MCF 10A (cell line): Measurements from ENCODE around the gene EXOC4. TPM values are rescaled to one million over a fixed set of nuclear protein-coding genes. Genes with fewer than 3 reads are reported as not detected.
"Not testable (repeated sequence)": the region's sequence is repeated elsewhere in the genome, so short reads cannot be mapped to it uniquely, and the experiment has no call there.

Experiments used
- BruUV-seq: library from RNA; stranded (reverse); fragments of 400-500 nt; replicated peaks from 2 replicates; lab custom pipeline; 2021; lab: Mats Ljungman, UMichigan
- CTCF ChIA-PET: fragments of 300-600 bp; sonication (Branson Sonifier 250); formaldehyde crosslinking; extraction: SDS; loops from one replicate; lab custom pipeline; 2021; ENCODE audit warnings: antibody characterized with exemption, inconsistent platforms; lab: Yijun Ruan, JAX
- POLR2A ChIA-PET: fragments of 300-600, 350-650 bp; sonication (Branson Sonifier 250); formaldehyde crosslinking; extraction: SDS; loops from one replicate; lab custom pipeline; 2020; ENCODE audit warnings: antibody characterized with exemption, inconsistent platforms; lab: Yijun Ruan, JAX
- DNase-seq: peaks from one replicate; pipeline ENCODE4 v3.0.0-alpha.2; 2018; ENCODE audit not compliant: unreplicated experiment
- H3K27ac Mint-ChIP-seq: one replicate; pipeline ENCODE4 v1.8.0; 2022; ENCODE audit warnings: mild to moderate bottlenecking, low read depth, mixed read lengths; ENCODE audit not compliant: unreplicated experiment
- H3K27me3 Mint-ChIP-seq: one replicate; pipeline ENCODE4 v1.8.0; 2022; ENCODE audit warnings: mixed read lengths; ENCODE audit not compliant: insufficient read depth, unreplicated experiment
- H3K36me3 Mint-ChIP-seq: one replicate; pipeline ENCODE4 v1.8.0; 2022; ENCODE audit warnings: mild to moderate bottlenecking, moderate library complexity, mixed read lengths; ENCODE audit not compliant: insufficient read depth, unreplicated experiment
- H3K4me1 Mint-ChIP-seq: one replicate; pipeline ENCODE4 v1.8.0; 2022; ENCODE audit warnings: mixed read lengths; ENCODE audit not compliant: insufficient read depth, unreplicated experiment
- H3K4me3 Mint-ChIP-seq: one replicate; pipeline ENCODE4 v1.8.0; 2022; ENCODE audit warnings: mild to moderate bottlenecking, moderate library complexity, mixed read lengths; ENCODE audit not compliant: unreplicated experiment
- H3K9me3 Mint-ChIP-seq: one replicate; pipeline ENCODE4 v1.8.0; 2022; ENCODE audit warnings: mixed read lengths; ENCODE audit not compliant: unreplicated experiment
- CTCF ChIP-seq: fragments of 200-600 bp; IDR thresholded peaks from one replicate; pipeline ENCODE4 v1.8.0; 2022; ENCODE audit warnings: antibody characterized with exemption, mild to moderate bottlenecking; ENCODE audit not compliant: unreplicated experiment
- intact Hi-C: fragments of 100-400 bp; cut with micrococcal nuclease; formaldehyde crosslinking; loops from 2 replicates; pipeline ENCODE4 v1.14.1; 2022
- total RNA-seq: library from RNA; stranded (reverse); gene quantifications from 2 replicates; pipeline ENCODE4 v1.2.3, GENCODE V29; 2022

Gene EXOC4
- total RNA-seq, 1 experiment from 2014 or later: 105 TPM

- Mint-ChIP-seq H3K4me3 (no peak overlapping the region), H3K9me3 (peaks cover 8% of the 10 kb centered on the region), H3K27me3 (no peaks in the 10 kb centered on the region), H3K4me1 (peaks cover 6% of the 10 kb centered on the region), H3K27ac (no peak overlapping the region), H3K36me3 (peaks cover 22% of the 10 kb centered on the region)
- no peak for TF ChIP-seq CTCF
- BruUV-seq: no TSS peak
- no peak for DNase-seq
- ChIA-PET POLR2A (no interaction called here), CTCF (interaction anchor here (0.6 to 1.1 kb wide), 2 partner anchors 10 to 139 kb away, joined by 3 read pairs; no protein-coding TSS in a partner anchor)
- intact Hi-C loops: no loop called here
Observed at GRCh38 chr7:133274265-133274664, 21.4 kb downstream of the EXOC4 start.

GRCh38 chr7:133275008-133275407, 22.1 kb downstream of the EXOC4 start:
- intact Hi-C loops: no loop called here
- Mint-ChIP-seq H3K4me3 (no peak overlapping the region), H3K4me1 (peaks cover 6% of the 10 kb centered on the region), H3K9me3 (peaks cover 8% of the 10 kb centered on the region), H3K36me3 (peaks cover 23% of the 10 kb centered on the region), H3K27me3 (no peaks in the 10 kb centered on the region), H3K27ac (no peak overlapping the region)
- peak; percentile 25 for DNase-seq
- ChIA-PET CTCF (interaction anchor here (0.6 kb wide), 1 partner anchor 779 kb away, joined by 4 read pairs; no protein-coding TSS in a partner anchor), POLR2A (no interaction called here)
- BruUV-seq: no TSS peak
- TF ChIP-seq CTCF: peak; percentile 17

GRCh38 chr7:133275446-133276095, 22.7 kb downstream of the EXOC4 start:
- no TSS peak for BruUV-seq

GRCh38 chr7:133278975-133279374, 26.1 kb downstream of the EXOC4 start:
- H3K9me3 Mint-ChIP-seq, H3K4me3 Mint-ChIP-seq, intact Hi-C loops, DNase-seq, BruUV-seq, H3K27ac Mint-ChIP-seq, POLR2A ChIA-PET, H3K4me1 Mint-ChIP-seq, H3K27me3 Mint-ChIP-seq, CTCF ChIA-PET: not testable (repeated sequence)
- peaks cover 29% of the 10 kb centered on the region for H3K36me3 Mint-ChIP-seq

More at GRCh38 chr7:133275446-133276095, 22.7 kb downstream of the EXOC4 start:
- H3K9me3 Mint-ChIP-seq: peaks cover 8% of the 10 kb centered on the region
- intact Hi-C loops: no loop called here
- H3K27me3 Mint-ChIP-seq: no peaks in the 10 kb centered on the region
- no peak for DNase-seq
- H3K4me1 Mint-ChIP-seq: peaks cover 6% of the 10 kb centered on the region
- no peak overlapping the region for H3K27ac Mint-ChIP-seq
- POLR2A ChIA-PET: no interaction called here
- H3K36me3 Mint-ChIP-seq: peaks cover 24% of the 10 kb centered on the region
- no peak overlapping the region for H3K4me3 Mint-ChIP-seq
- CTCF ChIA-PET: interaction anchor here (0.6 kb wide), 1 partner anchor 779 kb away, joined by 4 read pairs; no protein-coding TSS in a partner anchor
- no peak for TF ChIP-seq CTCF
